CD14-positive monocyte (primary cell): ENCODE data around the gene KBTBD13. TPM values are rescaled to one million over a fixed set of nuclear protein-coding genes. Genes with fewer than 3 reads are reported as not detected.

Experiments used
- DNase-seq, 3 donors: peaks; one replicate each; pipeline ENCODE4 v3.0.0-alpha.2; 2011 to 2022
- H2AFZ ChIP-seq: 2 replicates; pipeline ENCODE4 v1.6.0; 2012; ENCODE audit warnings: mild to moderate bottlenecking, low read depth, low read length, inconsistent platforms; ENCODE audit not compliant: insufficient read depth, poor library complexity, severe bottlenecking
- H3K27ac ChIP-seq, 2 donors: 1 replicate in 1 of 2; 2 replicates in 1 of 2; pipeline ENCODE4 v1.5.1; 2012 to 2013; ENCODE audit warnings: low read length in 2 of 2, control low read depth in 1 of 2, inconsistent platforms in 1 of 2, low read depth in 1 of 2, mild to moderate bottlenecking in 1 of 2
- H3K27me3 ChIP-seq, 2 donors: one replicate each; pipeline versions ENCODE4 v1.6.0 to v1.6.1; 2011 to 2013; ENCODE audit warnings: low read length in 2 of 2; ENCODE audit not compliant: control insufficient read depth in 2 of 2, insufficient read depth in 2 of 2
- H3K36me3 ChIP-seq, 2 donors: replicated peaks in 1 of 2; 1 replicate in 1 of 2; 2 replicates in 1 of 2; pipeline versions ENCODE4 v1.5.1 to v1.6.1; 2012 to 2013; ENCODE audit warnings: low read length in 2 of 2, control low read depth in 1 of 2, inconsistent platforms in 1 of 2, mild to moderate bottlenecking in 1 of 2; ENCODE audit not compliant: insufficient read depth in 2 of 2, control insufficient read depth in 1 of 2
- H3K4me1 ChIP-seq, 2 donors: 1 replicate in 1 of 2; 2 replicates in 1 of 2; pipeline versions ENCODE4 v1.5.1 to v1.6.1; 2012 to 2013; ENCODE audit warnings: low read length in 2 of 2, control low read depth in 1 of 2, inconsistent platforms in 1 of 2, mild to moderate bottlenecking in 1 of 2, moderate library complexity in 1 of 2; ENCODE audit not compliant: insufficient read depth in 2 of 2, control insufficient read depth in 1 of 2
- H3K4me2 ChIP-seq: replicated peaks from 2 replicates; pipeline ENCODE3; 2012; ENCODE audit warnings: low read length, moderate library complexity, mild to moderate bottlenecking; ENCODE audit not compliant: poor library complexity, severe bottlenecking; ENCODE audit errors: extremely low read depth
- H3K4me3 ChIP-seq, 3 experiments: fragments of 200-600 bp in 1 of 3; sonication (generic) in 1 of 3; replicated peaks in 1 of 3; 1 replicate in 2 of 3; 2 replicates in 1 of 3; pipeline ENCODE4 v1.5.1; 2011 to 2013; ENCODE audit warnings: low read length in 3 of 3, mild to moderate bottlenecking in 3 of 3, control low read depth in 2 of 3, low read depth in 2 of 3, inconsistent platforms in 1 of 3, moderate library complexity in 1 of 3
- H3K79me2 ChIP-seq: 2 replicates; pipeline ENCODE4 v1.6.0; 2012; ENCODE audit warnings: mild to moderate bottlenecking, control low read depth, inconsistent platforms, low read length, moderate library complexity; ENCODE audit not compliant: insufficient read depth
- H3K9ac ChIP-seq: 2 replicates; pipeline ENCODE4 v1.6.0; 2017; ENCODE audit warnings: low read length, mild to moderate bottlenecking; ENCODE audit not compliant: insufficient read depth, poor library complexity, severe bottlenecking
- H3K9me3 ChIP-seq, 2 donors: replicated peaks in 1 of 2; 1 replicate in 1 of 2; 2 replicates in 1 of 2; pipeline versions ENCODE4 v1.5.1 to v1.6.1; 2012 to 2013; ENCODE audit warnings: low read length in 2 of 2, control low read depth in 1 of 2; ENCODE audit not compliant: control insufficient read depth in 1 of 2, insufficient read depth in 1 of 2
- H4K20me1 ChIP-seq: 2 replicates; pipeline ENCODE4 v1.6.0; 2012; ENCODE audit warnings: mild to moderate bottlenecking, low read length, control low read depth, moderate library complexity; ENCODE audit not compliant: insufficient read depth
- H3K27ac Mint-ChIP-seq, 7 donors: one replicate each; pipeline ENCODE4 v1.8.0; 2020; ENCODE audit warnings: mild to moderate bottlenecking in 7 of 7, mixed read lengths in 7 of 7, moderate library complexity in 6 of 7, inconsistent platforms in 2 of 7
- H3K27me3 Mint-ChIP-seq, 3 donors: one replicate each; pipeline ENCODE4 v1.8.0; 2021 to 2022; ENCODE audit warnings: low read depth in 3 of 3, mild to moderate bottlenecking in 3 of 3, mixed read lengths in 3 of 3, moderate library complexity in 3 of 3, inconsistent platforms in 1 of 3
- H3K36me3 Mint-ChIP-seq, 2 donors: one replicate each; pipeline ENCODE4 v1.8.0; 2020; ENCODE audit warnings: mixed read lengths in 2 of 2, inconsistent platforms in 1 of 2, mild to moderate bottlenecking in 1 of 2
- H3K4me1 Mint-ChIP-seq: one replicate; pipeline ENCODE4 v1.8.0; 2020; ENCODE audit warnings: mild to moderate bottlenecking, mixed read lengths
- H3K4me3 Mint-ChIP-seq, 2 donors: one replicate each; pipeline ENCODE4 v1.8.0; 2020; ENCODE audit warnings: mild to moderate bottlenecking in 2 of 2, mixed read lengths in 2 of 2, moderate library complexity in 1 of 2
- H3K9me3 Mint-ChIP-seq, 7 donors: one replicate each; pipeline ENCODE4 v1.8.0; 2020 to 2022; ENCODE audit warnings: mixed read lengths in 7 of 7, mild to moderate bottlenecking in 6 of 7, moderate library complexity in 6 of 7, inconsistent platforms in 2 of 7
- whole genome bisulfite sequencing: methylation state at CpG from one replicate; pipeline ENCODE4 v1.1.5; 2013; ENCODE audit warnings: missing lambda C conversion rate; ENCODE audit not compliant: insufficient coverage; 5-methylcytosine and 5-hydroxymethylcytosine counted together
- intact Hi-C, 2 donors: fragments of 100-400 bp; cut with micrococcal nuclease; formaldehyde crosslinking; loops; one replicate each; pipeline versions ENCODE4 v1.15.0 to v1.15.1; 2023
- polyA plus RNA-seq, 3 donors: library from polyadenylated mRNA; depleted of rRNA in 1 of 3; unstranded in 2 of 3; stranded (reverse) in 1 of 3; fragments of 300-500 nt in 2 of 3; fragments of >200 nt in 1 of 3; fragmentation: Illumina TruSeq in 2 of 3; gene quantifications; 1 replicate in 2 of 3; 2 replicates in 1 of 3; pipeline ENCODE4 v1.2.3, GENCODE V29; 2012 to 2021
- TF ChIP-seq, protein P1 (sequence below): fragments of 200-600 bp; IDR thresholded peaks from one replicate; pipeline ENCODE4 v1.8.0; 2022; ENCODE audit warnings: antibody characterized with exemption, mild to moderate bottlenecking

Gene KBTBD13
- polyA plus RNA-seq, 3 donors: not detected

DNA sequence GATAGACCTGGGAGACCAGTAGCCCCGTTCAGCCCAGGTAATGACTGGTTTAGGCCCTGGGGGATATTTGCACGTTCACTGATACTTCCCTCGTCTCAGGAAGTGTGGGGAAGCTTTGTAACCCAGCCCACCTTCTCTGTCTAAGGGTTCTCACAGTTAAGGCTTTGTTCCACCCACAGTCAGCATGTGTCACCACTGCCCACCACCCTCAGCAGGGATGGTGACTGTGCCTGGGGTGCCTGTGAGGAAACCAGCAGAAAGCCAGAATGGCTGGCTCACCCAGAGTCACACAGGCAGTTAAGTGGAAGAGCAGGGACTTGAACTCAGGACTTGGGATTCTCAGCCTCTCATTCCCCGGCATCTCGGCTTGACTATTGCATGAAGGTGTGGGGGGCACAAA is 5.2 kb downstream of the KBTBD13 start:
- TF ChIP-seq, protein P1, sequence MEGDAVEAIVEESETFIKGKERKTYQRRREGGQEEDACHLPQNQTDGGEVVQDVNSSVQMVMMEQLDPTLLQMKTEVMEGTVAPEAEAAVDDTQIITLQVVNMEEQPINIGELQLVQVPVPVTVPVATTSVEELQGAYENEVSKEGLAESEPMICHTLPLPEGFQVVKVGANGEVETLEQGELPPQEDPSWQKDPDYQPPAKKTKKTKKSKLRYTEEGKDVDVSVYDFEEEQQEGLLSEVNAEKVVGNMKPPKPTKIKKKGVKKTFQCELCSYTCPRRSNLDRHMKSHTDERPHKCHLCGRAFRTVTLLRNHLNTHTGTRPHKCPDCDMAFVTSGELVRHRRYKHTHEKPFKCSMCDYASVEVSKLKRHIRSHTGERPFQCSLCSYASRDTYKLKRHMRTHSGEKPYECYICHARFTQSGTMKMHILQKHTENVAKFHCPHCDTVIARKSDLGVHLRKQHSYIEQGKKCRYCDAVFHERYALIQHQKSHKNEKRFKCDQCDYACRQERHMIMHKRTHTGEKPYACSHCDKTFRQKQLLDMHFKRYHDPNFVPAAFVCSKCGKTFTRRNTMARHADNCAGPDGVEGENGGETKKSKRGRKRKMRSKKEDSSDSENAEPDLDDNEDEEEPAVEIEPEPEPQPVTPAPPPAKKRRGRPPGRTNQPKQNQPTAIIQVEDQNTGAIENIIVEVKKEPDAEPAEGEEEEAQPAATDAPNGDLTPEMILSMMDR: no peak
- peaks cover 0 to 7% (median 3%) of the 10 kb centered on the region in 7 donors for H3K9me3 Mint-ChIP-seq
- no peak overlapping the region for H3K27ac ChIP-seq
- peaks cover 0 to 7% of the 10 kb centered on the region in 2 donors for H3K9me3 ChIP-seq
- H3K4me1 Mint-ChIP-seq: peaks cover 12% of the 10 kb centered on the region
- no peak for DNase-seq
- H3K36me3 ChIP-seq: no peaks in the 10 kb centered on the region
- H3K4me3 Mint-ChIP-seq: no peak overlapping the region
- WGBS: 69% methylated on average over 5 of the region's 5 CpGs
- H3K36me3 Mint-ChIP-seq: no peaks in the 10 kb centered on the region
- peaks cover 4 to 6% of the 10 kb centered on the region in 2 donors for H3K4me1 ChIP-seq
- H4K20me1 ChIP-seq: no peaks in the 10 kb centered on the region
- no peaks in the 10 kb centered on the region for H3K79me2 ChIP-seq
- intact Hi-C loops: loop anchor here in 1 of 2 donors (10.0 kb wide), 1 partner anchor 347 kb away; no protein-coding TSS in a partner anchor
- no peak overlapping the region for H2AFZ ChIP-seq
- no peak overlapping the region for H3K4me2 ChIP-seq
- H3K9ac ChIP-seq: no peak overlapping the region
- peak overlapping the region in 1 of 7 donors; percentile 47 for H3K27ac Mint-ChIP-seq
- H3K27me3 ChIP-seq: peaks cover 5 to 32% of the 10 kb centered on the region in 2 donors
- no peak overlapping the region for H3K4me3 ChIP-seq
- peaks cover 35 to 76% (median 38%) of the 10 kb centered on the region in 3 donors for H3K27me3 Mint-ChIP-seq

DNA sequence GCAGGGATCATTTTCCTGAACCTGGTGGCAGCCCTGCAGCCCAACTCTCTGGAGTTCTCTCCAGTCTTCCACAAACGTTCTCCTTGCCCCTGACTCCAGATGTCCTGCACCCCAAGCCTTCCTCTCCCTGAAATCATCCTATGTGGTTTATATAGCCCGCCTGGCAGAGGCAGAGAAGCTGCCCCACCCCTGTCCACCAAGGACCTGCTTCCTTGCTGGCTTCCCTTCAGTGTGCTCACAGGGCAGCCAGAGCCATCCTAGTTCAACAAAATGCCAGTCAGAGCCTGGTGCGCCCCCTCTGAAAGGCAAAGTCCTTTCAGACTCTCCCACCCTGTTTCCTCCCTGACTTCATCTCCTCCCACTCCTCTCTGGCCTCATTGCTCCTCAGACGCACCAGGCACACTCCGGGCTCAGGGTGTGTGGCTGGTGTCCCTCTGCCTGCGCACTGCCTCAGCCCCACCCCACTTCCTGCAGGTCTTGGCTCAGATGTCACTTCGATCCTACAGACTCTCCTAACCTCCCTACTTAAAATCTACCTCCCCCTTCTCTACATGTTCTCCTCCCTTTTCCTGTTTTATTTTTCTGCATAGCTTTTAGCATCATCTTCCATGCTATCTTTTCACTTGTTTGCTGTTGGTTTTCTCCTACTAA is 5.9 kb downstream of the KBTBD13 start:
- TF ChIP-seq, protein P1: no peak
- 0% methylated on average over 7 of the region's 7 CpGs for WGBS
- DNase-seq: no peak

More for the DNA sequence above, 5.9 kb downstream of the KBTBD13 start:
- intact Hi-C loops: loop anchor here in 1 of 2 donors (10.0 kb wide), 1 partner anchor 348 kb away; no protein-coding TSS in a partner anchor
- H3K36me3 Mint-ChIP-seq: no peaks in the 10 kb centered on the region
- Histone ChIP-seq H3K36me3 (no peaks in the 10 kb centered on the region), H3K4me1 (peaks cover 4 to 6% of the 10 kb centered on the region in 2 donors), H2AFZ (no peak overlapping the region), H3K79me2 (no peaks in the 10 kb centered on the region), H4K20me1 (no peaks in the 10 kb centered on the region), H3K27ac (no peak overlapping the region), H3K9ac (no peak overlapping the region), H3K4me3 (no peak overlapping the region), H3K27me3 (peaks cover 5 to 30% of the 10 kb centered on the region in 2 donors), H3K9me3 (peaks cover 0 to 2% of the 10 kb centered on the region in 2 donors), H3K4me2 (no peak overlapping the region)
- H3K9me3 Mint-ChIP-seq: peaks cover 0 to 6% (median 3%) of the 10 kb centered on the region in 7 donors
- peaks cover 32 to 71% (median 35%) of the 10 kb centered on the region in 3 donors for H3K27me3 Mint-ChIP-seq
- H3K4me3 Mint-ChIP-seq: peak overlapping the region in 1 of 2 donors; percentile 47
- H3K27ac Mint-ChIP-seq: peak overlapping the region in 2 of 7 donors; percentile 33 to 60
- H3K4me1 Mint-ChIP-seq: peaks cover 12% of the 10 kb centered on the region
